Transverse colon (tissue), 4 donors: ENCODE data around the gene ACOT11. TPM values are rescaled to one million over a fixed set of nuclear protein-coding genes. Genes with fewer than 3 reads are reported as not detected.

Source experiments
- DNase-seq: peaks from one replicate; pipeline ENCODE4 v3.0.0-alpha.2; 2019
- H3K27ac ChIP-seq, 4 donors: fragments of 200-600 bp; sonication (generic); 2 replicates each; pipeline ENCODE4 v1.5.1; 2016 to 2018; ENCODE audit warnings: inconsistent platforms in 4 of 4
- H3K27me3 ChIP-seq: fragments of 200-600 bp; sonication (generic); 2 replicates; pipeline ENCODE4 v1.5.1; 2017; ENCODE audit warnings: inconsistent platforms
- H3K36me3 ChIP-seq, 4 donors: fragments of 200-600 bp; sonication (generic); 2 replicates each; pipeline ENCODE4 v1.5.1; 2017 to 2019; ENCODE audit warnings: inconsistent platforms in 4 of 4
- H3K4me1 ChIP-seq, 4 donors: fragments of 200-600 bp; sonication (generic); 2 replicates each; pipeline ENCODE4 v1.5.1; 2017 to 2020; ENCODE audit warnings: inconsistent platforms in 4 of 4
- H3K4me3 ChIP-seq, 4 donors: fragments of 200-600 bp; sonication (generic); 1 replicate in 1 of 4; 2 replicates in 3 of 4; pipeline versions ENCODE4 v1.5.1 to v1.6.1; 2017 to 2019; ENCODE audit warnings: inconsistent platforms in 4 of 4
- H3K9me3 ChIP-seq, 2 donors: fragments of 200-600 bp; sonication (generic); 2 replicates each; pipeline ENCODE4 v1.5.1; 2017 to 2019; ENCODE audit warnings: inconsistent platforms in 2 of 2
- EP300 ChIP-seq: sonication (generic); formaldehyde crosslinking; IDR thresholded peaks from one replicate; pipeline ENCODE4 v1.6.1; 2017; ENCODE audit warnings: antibody characterized with exemption, low read depth
- POLR2A ChIP-seq: fragments of 450-650 bp; IDR thresholded peaks from one replicate; pipeline ENCODE4 v1.6.1; 2016; ENCODE audit warnings: antibody characterized with exemption, mild to moderate bottlenecking, moderate library complexity
- POLR2AphosphoS5 ChIP-seq, 3 donors: sonication (generic); formaldehyde crosslinking; IDR thresholded peaks; one replicate each; pipeline ENCODE4 v1.6.1; 2016; ENCODE audit warnings: antibody characterized with exemption in 3 of 3
- WGBS, 2 donors: methylation state at CpG; one replicate each; pipeline ENCODE4 v1.1.5; 2018; ENCODE audit warnings: low coverage in 1 of 2; 5-methylcytosine and 5-hydroxymethylcytosine counted together
- in situ Hi-C, 4 donors: fragments of 200-750 bp; cut with MboI; loops; one replicate each; pipeline versions ENCODE4 v1.15.0 to v1.15.1; 2017; ENCODE audit warnings: low sequenced_read_pairs in 3 of 4, low pct_ligation_motif_present in 1 of 4, low pct_unique_long_range_greater_than_20kb in 1 of 4
- intact Hi-C: fragments of 100-400 bp; cut with DNase I; formaldehyde crosslinking; loops from one replicate; pipeline ENCODE4 v1.15.1; 2023; ENCODE audit warnings: low total_unique reads
- total RNA-seq, 4 donors: library from RNA; depleted of rRNA; stranded (reverse); fragments of >200 nt; gene quantifications; one replicate each; pipeline ENCODE4 v1.1.0, GENCODE V29; 2016
- TF ChIP-seq, protein P1 (sequence below), 5 experiments: fragments of 200-600 bp in 3 of 5; fragments of 450-650 bp in 2 of 5; sonication (generic) in 3 of 5; IDR thresholded peaks; 1 replicate in 2 of 5; 2 replicates in 3 of 5; pipeline ENCODE4 v1.5.1; 2016 to 2017; ENCODE audit warnings: antibody characterized with exemption in 5 of 5, inconsistent platforms in 3 of 5, mild to moderate bottlenecking in 2 of 5, moderate library complexity in 1 of 5

The ACOT11 gene
- total RNA-seq, 4 donors from 2014 or later = 70.6 to 79.7 (median 75.3) TPM

DNA sequence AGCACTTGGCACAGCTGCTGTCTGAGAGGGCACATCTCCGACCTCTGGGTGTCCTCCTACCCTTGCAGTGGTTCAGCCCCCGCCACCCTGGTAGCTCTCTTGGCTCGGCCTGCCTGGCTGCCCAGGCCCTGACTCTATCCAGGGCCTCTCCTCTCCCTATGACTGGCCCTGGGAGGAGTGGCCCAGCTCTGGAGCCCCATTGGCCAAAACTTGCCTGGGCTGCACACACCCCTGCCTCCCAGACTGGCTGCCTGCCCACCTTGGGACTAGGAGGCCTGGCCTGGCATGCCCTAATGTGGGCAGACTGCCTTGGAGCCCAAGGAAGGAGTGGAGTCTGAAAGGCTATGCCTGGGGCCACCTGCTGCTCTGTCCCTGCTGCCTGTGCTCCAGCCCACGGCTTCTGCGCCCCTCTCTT, 33.6 kb downstream of the ACOT11 start:
- intact Hi-C loops (loop anchor here (5.0 kb wide), 2 partner anchors 34 to 319 kb away; partner anchors contain the start of gene ACOT11), in situ Hi-C loops (no loop called here)
- no peaks in the 10 kb centered on the region for H3K36me3 ChIP-seq
- H3K4me1 ChIP-seq = peaks cover 16 to 38% (median 19%) of the 10 kb centered on the region in 4 donors
- H3K27ac ChIP-seq = peak overlapping the region; percentile 64 to 87 (median 73)
- WGBS, 2 donors = 40% methylated on average over 5 of the region's 5 CpGs; no CpG with 5 or more reads in 1 of the 2 donors
- no peaks in the 10 kb centered on the region for H3K27me3 ChIP-seq
- TF ChIP-seq EP300 (peak; percentile 6), POLR2AphosphoS5 (IDR thresholded peaks at IDR 0.05) (peak; percentile 58 to 64 (median 59)), POLR2A (peak; percentile 36)
- TF ChIP-seq, protein P1, sequence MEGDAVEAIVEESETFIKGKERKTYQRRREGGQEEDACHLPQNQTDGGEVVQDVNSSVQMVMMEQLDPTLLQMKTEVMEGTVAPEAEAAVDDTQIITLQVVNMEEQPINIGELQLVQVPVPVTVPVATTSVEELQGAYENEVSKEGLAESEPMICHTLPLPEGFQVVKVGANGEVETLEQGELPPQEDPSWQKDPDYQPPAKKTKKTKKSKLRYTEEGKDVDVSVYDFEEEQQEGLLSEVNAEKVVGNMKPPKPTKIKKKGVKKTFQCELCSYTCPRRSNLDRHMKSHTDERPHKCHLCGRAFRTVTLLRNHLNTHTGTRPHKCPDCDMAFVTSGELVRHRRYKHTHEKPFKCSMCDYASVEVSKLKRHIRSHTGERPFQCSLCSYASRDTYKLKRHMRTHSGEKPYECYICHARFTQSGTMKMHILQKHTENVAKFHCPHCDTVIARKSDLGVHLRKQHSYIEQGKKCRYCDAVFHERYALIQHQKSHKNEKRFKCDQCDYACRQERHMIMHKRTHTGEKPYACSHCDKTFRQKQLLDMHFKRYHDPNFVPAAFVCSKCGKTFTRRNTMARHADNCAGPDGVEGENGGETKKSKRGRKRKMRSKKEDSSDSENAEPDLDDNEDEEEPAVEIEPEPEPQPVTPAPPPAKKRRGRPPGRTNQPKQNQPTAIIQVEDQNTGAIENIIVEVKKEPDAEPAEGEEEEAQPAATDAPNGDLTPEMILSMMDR (IDR thresholded peaks at IDR 0.05) = peak in 1 of 5 experiments; percentile 17
- DNase-seq = peak; percentile 89
- no peak overlapping the region for H3K4me3 ChIP-seq
- H3K9me3 ChIP-seq = no peaks in the 10 kb centered on the region

DNA sequence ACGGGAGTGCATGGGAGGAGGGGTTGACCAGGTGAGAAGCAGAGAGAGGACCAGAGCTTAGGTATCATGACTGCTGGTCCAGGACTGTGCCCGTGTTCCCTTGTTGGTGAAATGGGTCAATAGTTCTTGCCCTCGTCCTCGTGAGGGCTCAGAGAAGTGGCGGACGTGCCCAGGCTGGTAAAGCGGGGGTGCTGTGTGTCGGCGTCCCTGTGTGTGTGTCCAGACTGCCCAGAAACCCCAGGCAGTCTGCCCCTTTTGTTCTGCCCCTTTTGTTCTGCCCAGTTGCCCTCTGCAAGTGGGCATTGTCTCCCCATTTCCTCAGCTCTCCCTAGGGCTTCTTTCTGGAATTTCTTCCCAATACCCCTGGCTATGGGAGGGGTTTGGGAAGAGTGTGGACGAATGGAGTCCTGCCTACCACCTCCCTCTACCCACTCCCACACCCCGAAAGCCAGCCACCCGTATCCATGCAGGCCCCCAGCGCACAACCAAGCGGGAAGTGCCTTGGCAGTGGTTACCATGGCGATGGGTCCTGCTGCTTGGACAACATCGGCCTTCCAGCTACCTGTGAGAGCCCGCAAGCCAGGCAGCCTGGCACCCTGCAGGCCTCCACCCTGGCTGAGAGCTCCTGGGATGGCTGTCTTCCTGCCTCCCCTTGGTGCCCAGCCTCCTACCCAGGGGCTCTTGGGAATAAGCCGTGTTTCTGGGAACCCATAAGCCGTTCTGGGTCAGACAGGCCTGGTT, 34.7 kb downstream of the ACOT11 start:
- TF ChIP-seq, protein P1 (IDR thresholded peaks at IDR 0.05) = no peak
- TF ChIP-seq POLR2A (no peak), EP300 (no peak)
- DNase-seq = no peak
- Histone ChIP-seq H3K27ac (peak overlapping the region in 3 of 4 donors; percentile 71 to 87 (median 75)), H3K4me3 (no peak overlapping the region), H3K4me1 (peaks cover 16 to 36% (median 17%) of the 10 kb centered on the region in 4 donors), H3K36me3 (no peaks in the 10 kb centered on the region), H3K27me3 (no peaks in the 10 kb centered on the region), H3K9me3 (no peaks in the 10 kb centered on the region)
- 88 to 90% methylated on average over 2 to 16 of the region's 19 CpGs for WGBS, 2 donors
- in situ Hi-C loops (no loop called here), intact Hi-C loops (loop anchor here (5.0 kb wide), 2 partner anchors 35 to 320 kb away; partner anchors contain the start of gene ACOT11)

- Histone ChIP-seq H3K9me3 (no peaks in the 10 kb centered on the region), H3K4me1 (peaks cover 14 to 34% (median 16%) of the 10 kb centered on the region in 4 donors), H3K36me3 (no peaks in the 10 kb centered on the region), H3K27me3 (no peaks in the 10 kb centered on the region), H3K4me3 (no peak overlapping the region), H3K27ac (no peak overlapping the region)
- TF ChIP-seq EP300 = no peak
- TF ChIP-seq POLR2AphosphoS5 (IDR thresholded peaks at IDR 0.05) = no peak
- no peak for TF ChIP-seq POLR2A
- TF ChIP-seq, protein P1 (IDR thresholded peaks at IDR 0.05) = no peak
- intact Hi-C loops = loop anchor here (5.0 kb wide), 2 partner anchors 36 to 321 kb away; partner anchors contain the start of gene ACOT11
- in situ Hi-C loops = no loop called here
- DNase-seq = no peak
- WGBS, 2 donors = 87% methylated on average over 3 of the region's 3 CpGs; no CpG with 5 or more reads in 1 of the 2 donors
Observed at GRCh38 chr1:54583307-54583686, 35.3 kb downstream of the ACOT11 start.

DNA sequence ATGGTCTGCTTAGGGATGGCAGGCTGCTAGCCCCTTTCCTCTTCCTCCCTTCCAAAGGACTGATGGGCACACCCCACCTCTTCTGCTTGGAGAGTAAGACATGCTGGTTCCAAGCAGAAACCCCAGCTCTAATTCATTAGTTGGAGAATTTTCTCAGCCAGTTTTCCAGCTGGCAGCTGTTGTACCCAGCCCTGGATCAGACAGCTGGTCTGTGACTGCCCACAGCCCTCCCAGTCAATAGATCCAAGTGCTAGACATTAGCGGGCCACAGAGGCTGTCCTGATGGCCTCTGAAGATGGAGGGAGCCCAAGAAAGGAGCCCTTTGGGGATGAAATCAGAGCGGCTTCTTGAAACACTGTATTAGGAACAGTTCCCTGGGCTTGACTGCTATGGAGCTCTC, 35.8 kb downstream of the ACOT11 start:
- in situ Hi-C loops = no loop called here
- intact Hi-C loops = loop anchor here (5.0 kb wide), 2 partner anchors 37 to 322 kb away; partner anchors contain the start of gene ACOT11
- no peak overlapping the region for H3K4me3 ChIP-seq
- TF ChIP-seq, protein P1 (IDR thresholded peaks at IDR 0.05) = no peak
- no peak for TF ChIP-seq POLR2AphosphoS5 (IDR thresholded peaks at IDR 0.05)
- no peak for TF ChIP-seq EP300
- no peak for TF ChIP-seq POLR2A
- WGBS, 2 donors = 56% methylated on average over 2 of the region's 2 CpGs; no CpG with 5 or more reads in 1 of the 2 donors
- H3K4me1 ChIP-seq = peaks cover 14 to 33% (median 15%) of the 10 kb centered on the region in 4 donors
- no peaks in the 10 kb centered on the region for H3K36me3 ChIP-seq
- H3K9me3 ChIP-seq = no peaks in the 10 kb centered on the region
- DNase-seq = no peak
- H3K27me3 ChIP-seq = no peaks in the 10 kb centered on the region
- H3K27ac ChIP-seq = no peak overlapping the region
